ENCODE measurements around the gene NR5A2. TPM values are rescaled to one million over a fixed set of nuclear protein-coding genes. Genes with fewer than 3 reads are reported as not detected.

NR5A2 gene
- total RNA-seq, 1 donor from 2014 or later: 0.98 TPM

DNA sequence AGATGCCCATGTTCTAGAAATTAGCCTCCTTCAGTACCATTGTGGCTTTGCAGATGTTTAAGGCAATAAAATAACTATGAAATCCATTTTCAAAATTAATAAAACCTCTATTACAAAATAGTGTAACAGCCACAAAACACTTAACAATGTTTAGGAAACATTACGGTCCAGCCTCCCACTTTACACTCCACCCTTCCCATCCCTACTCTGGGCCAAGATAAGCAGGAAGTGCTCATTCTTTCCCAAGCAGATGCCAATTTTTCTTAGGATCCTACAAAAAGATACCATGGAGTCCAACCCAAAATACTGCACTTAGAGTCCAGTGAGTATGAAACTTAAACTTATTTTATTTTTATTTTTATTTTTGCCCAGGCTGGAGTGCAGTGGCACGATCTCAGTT, 150.8 kb downstream of the NR5A2 start:
- Histone ChIP-seq H3K4me1 (no peaks in the 10 kb centered on the region), H3K4me3 (no peak overlapping the region), H3K36me3 (no peaks in the 10 kb centered on the region), H3K27me3 (no peaks in the 10 kb centered on the region), H3K9me3 (no peaks in the 10 kb centered on the region), H3K27ac (no peak overlapping the region)
- TF ChIP-seq POLR2AphosphoS5 (IDR thresholded peaks at IDR 0.05; ENCODE audit: insufficient read depth in 1 of 2, low read depth in 1 of 2) (peak in 1 of 2 donors; percentile 21), POLR2A (IDR thresholded peaks at IDR 0.05) (no peak)
- intact Hi-C loops (cut with DNase I): no loop called here
- no peak for DNase-seq (ENCODE audit: extremely low spot score in 2 of 2)

DNA sequence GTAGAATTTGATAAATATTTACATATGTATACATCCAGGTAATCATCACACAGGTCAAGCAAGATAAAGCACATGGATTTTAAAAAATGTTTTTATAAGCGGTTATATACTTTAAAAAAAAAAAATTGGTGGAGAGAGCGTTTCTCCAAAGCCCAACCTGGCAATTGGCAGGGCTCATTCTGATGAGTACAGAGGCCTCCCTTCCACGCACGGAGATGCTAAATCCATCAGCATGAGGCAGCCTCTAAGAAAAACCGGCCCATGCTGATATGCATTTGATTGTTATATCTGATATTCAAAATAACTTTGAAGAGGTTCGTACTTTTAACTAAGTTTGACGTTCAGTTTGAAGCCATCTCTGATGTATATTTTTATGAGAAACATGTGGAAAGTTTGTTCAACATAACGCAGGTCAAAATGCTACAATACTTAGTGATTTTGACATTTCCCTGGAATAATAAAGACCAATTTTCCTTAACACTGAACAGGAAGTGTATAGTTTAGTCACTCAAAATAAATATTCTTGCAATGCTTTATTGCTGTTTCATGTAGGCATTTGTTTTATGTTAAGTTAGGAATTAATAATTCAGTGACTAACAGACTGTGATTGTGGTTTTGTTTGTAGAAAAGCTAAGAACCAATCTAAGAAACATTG, 151.7 kb downstream of the NR5A2 start:
- Histone ChIP-seq H3K27me3 (no peaks in the 10 kb centered on the region), H3K9me3 (no peaks in the 10 kb centered on the region), H3K27ac (no peak overlapping the region), H3K4me1 (no peaks in the 10 kb centered on the region), H3K36me3 (no peaks in the 10 kb centered on the region), H3K4me3 (no peak overlapping the region)
- TF ChIP-seq, protein P1, sequence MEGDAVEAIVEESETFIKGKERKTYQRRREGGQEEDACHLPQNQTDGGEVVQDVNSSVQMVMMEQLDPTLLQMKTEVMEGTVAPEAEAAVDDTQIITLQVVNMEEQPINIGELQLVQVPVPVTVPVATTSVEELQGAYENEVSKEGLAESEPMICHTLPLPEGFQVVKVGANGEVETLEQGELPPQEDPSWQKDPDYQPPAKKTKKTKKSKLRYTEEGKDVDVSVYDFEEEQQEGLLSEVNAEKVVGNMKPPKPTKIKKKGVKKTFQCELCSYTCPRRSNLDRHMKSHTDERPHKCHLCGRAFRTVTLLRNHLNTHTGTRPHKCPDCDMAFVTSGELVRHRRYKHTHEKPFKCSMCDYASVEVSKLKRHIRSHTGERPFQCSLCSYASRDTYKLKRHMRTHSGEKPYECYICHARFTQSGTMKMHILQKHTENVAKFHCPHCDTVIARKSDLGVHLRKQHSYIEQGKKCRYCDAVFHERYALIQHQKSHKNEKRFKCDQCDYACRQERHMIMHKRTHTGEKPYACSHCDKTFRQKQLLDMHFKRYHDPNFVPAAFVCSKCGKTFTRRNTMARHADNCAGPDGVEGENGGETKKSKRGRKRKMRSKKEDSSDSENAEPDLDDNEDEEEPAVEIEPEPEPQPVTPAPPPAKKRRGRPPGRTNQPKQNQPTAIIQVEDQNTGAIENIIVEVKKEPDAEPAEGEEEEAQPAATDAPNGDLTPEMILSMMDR (IDR thresholded peaks at IDR 0.05): no peak
- no peak for TF ChIP-seq POLR2A (IDR thresholded peaks at IDR 0.05)
- no peak for TF ChIP-seq POLR2AphosphoS5 (IDR thresholded peaks at IDR 0.05; ENCODE audit: insufficient read depth in 1 of 2, low read depth in 1 of 2)
- intact Hi-C loops (cut with DNase I): no loop called here
- DNase-seq (ENCODE audit: extremely low spot score in 2 of 2): no peak

DNA sequence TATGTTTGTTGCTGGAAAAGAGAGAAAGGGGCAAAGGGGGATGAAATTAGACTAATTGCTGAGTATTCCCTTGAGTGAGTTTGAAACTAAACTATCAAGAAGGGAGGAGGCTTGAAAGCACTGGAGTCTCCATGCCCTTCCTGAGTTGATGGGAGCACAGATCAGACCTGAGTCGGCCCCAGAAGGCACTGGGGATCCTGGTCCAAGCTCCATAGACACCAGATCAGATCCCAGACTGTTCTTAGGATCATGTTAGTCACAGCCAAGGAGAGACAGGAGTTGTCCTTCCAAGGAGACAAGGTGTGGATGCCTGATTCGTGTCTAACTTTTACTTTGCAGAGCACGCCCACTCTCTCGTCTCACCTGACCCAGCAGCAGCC, 152.3 kb downstream of the NR5A2 start:
- Histone ChIP-seq H3K9me3 (no peaks in the 10 kb centered on the region), H3K4me1 (no peaks in the 10 kb centered on the region), H3K27ac (no peak overlapping the region), H3K27me3 (no peaks in the 10 kb centered on the region), H3K36me3 (no peaks in the 10 kb centered on the region), H3K4me3 (no peak overlapping the region)
- TF ChIP-seq POLR2A (IDR thresholded peaks at IDR 0.05) (no peak), POLR2AphosphoS5 (IDR thresholded peaks at IDR 0.05; ENCODE audit: insufficient read depth in 1 of 2, low read depth in 1 of 2) (no peak)
- TF ChIP-seq, protein P1 (IDR thresholded peaks at IDR 0.05): no peak
- no peak for DNase-seq (ENCODE audit: extremely low spot score in 2 of 2)
- intact Hi-C loops (cut with DNase I): no loop called here

DNA sequence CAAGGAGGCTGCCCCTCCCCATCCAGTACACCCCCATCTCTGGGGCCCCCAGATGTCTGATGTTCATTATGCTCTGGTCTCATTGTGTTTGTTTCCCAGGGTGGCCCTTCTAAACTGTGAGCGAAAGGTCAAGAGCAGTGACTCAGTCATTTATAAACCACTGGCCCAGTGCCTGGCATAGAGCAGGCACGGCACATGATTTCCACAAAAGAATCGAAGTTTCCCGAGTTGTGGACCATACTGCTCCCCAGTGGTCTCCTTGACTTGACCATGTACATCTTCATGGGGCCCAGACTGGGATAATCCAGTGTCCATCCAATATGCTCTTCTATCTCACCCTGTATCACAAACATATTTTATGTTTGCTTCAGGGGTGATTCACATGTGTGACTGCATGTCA, 153.3 kb downstream of the NR5A2 start:
- Histone ChIP-seq H3K9me3 (no peaks in the 10 kb centered on the region), H3K27me3 (no peaks in the 10 kb centered on the region), H3K4me3 (no peak overlapping the region), H3K36me3 (no peaks in the 10 kb centered on the region), H3K27ac (no peak overlapping the region), H3K4me1 (no peaks in the 10 kb centered on the region)
- no peak for DNase-seq (ENCODE audit: extremely low spot score in 2 of 2)
- TF ChIP-seq POLR2AphosphoS5 (IDR thresholded peaks at IDR 0.05; ENCODE audit: insufficient read depth in 1 of 2, low read depth in 1 of 2): no peak
- no peak for TF ChIP-seq POLR2A (IDR thresholded peaks at IDR 0.05)
- TF ChIP-seq, protein P1 (IDR thresholded peaks at IDR 0.05): no peak
- intact Hi-C loops (cut with DNase I): no loop called here

DNA sequence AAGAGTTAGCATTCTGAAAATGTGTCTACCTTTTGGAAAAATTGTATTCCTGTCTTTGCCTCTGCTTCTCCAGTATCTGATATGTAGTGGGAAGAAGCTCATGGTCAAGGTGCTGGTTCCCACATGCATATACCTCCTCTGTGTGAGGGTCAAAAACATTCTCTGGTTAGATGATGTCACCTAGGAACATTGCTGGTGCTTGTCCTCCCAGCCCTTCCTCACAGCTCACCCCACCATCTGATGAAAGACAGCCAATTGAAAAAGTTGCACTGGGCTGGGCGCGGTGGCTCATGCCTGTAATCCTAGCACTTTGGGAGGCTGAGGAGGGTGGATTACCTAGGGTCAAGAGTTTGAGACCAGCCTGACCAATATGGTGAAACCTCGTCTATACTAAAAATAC, 154.4 kb downstream of the NR5A2 start:
- Histone ChIP-seq H3K4me1 (no peaks in the 10 kb centered on the region), H3K4me3 (no peak overlapping the region), H3K36me3 (no peaks in the 10 kb centered on the region), H3K27ac (no peak overlapping the region), H3K27me3 (no peaks in the 10 kb centered on the region), H3K9me3 (no peaks in the 10 kb centered on the region)
- no peak for DNase-seq (ENCODE audit: extremely low spot score in 2 of 2)
- TF ChIP-seq POLR2AphosphoS5 (IDR thresholded peaks at IDR 0.05; ENCODE audit: insufficient read depth in 1 of 2, low read depth in 1 of 2) (no peak), POLR2A (IDR thresholded peaks at IDR 0.05) (no peak)
- TF ChIP-seq, protein P1 (IDR thresholded peaks at IDR 0.05): no peak
- intact Hi-C loops (cut with DNase I): no loop called here

Measured in vagina (tissue), 2 donors.